ENCODE measurements around the gene KCNA10.

GRCh38 chr1:110541906-110542395, 23.0 kb upstream of the KCNA10 start:
- TF ChIP-seq CTCF (conservative IDR thresholded peaks at IDR 0.05 in 1 of 2, IDR thresholded peaks at IDR 0.05 in 1 of 2; ENCODE audit: low read depth in 1 of 2, low read length in 2 of 2) = no peak
- TF ChIP-seq EZH2 (IDR thresholded peaks at IDR 0.05; ENCODE audit: low read length, missing control alignments) = no peak
